Astrocyte (in vitro differentiated cells and primary cell): ENCODE results near the gene ARHGAP25.

Source experiments
- CTCF ChIP-seq: IDR thresholded peaks from 2 replicates; pipeline ENCODE4 v1.5.1; 2011; ENCODE audit warnings: low read depth, mild to moderate bottlenecking, inconsistent platforms, low read length, moderate library complexity; ENCODE audit not compliant: insufficient read depth
- EZH2 ChIP-seq: IDR thresholded peaks from 2 replicates; pipeline ENCODE4 v1.6.1; 2012; ENCODE audit warnings: mild to moderate bottlenecking, low read length, inconsistent platforms; ENCODE audit not compliant: insufficient read depth

DNA sequence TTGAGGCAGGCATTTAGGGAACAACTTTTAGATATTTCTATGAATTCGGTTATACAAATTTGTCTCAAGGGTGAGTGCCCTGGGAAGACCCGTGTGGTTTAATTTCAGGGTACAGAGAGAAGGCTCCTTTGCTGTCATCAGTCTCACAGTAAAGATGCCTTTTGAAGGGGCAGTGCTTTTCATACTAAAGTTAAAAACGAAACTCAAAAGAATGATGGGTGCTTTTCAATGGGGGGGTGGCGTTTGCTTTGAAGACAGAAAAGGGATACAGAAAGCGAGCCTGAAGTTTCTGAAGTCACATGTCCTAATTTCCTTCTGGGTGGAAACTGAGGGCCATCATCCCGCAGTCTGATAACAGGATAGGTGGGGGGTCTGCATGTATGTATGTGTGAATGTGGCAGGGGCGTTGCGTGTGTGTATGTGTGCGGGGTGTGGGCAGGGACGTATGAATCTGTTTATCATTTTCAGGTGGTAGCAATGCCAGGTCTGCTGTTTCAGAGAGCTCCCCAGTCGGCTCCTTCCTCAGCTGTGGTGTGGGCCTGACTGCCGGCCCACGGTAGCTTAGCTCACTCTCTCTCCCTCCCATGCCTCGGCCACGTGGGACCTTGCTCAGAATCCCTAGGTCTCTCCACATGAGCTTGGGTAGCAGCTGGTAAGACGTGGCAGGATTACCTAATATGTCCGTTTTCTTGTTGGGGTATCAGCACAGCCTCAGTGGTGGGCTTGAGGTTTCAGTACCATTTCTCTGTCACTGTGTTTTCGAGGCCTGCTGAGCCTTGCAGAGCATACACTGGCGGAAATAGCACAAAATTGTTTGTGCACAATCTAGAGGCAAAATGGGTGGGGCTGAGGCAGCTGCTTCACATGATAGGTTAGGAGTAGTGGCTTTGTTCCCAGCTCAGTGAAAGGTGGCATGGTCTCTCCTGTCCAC lies 32.7 kb downstream of the ARHGAP25 start:
- TF ChIP-seq EZH2 (no peak), CTCF (no peak)
